Caco-2 (cell line): ENCODE results near the gene NDUFA13. TPM values are rescaled to one million over a fixed set of nuclear protein-coding genes. Genes with fewer than 3 reads are reported as not detected.
"Not testable (repeated sequence)": the region's sequence is repeated elsewhere in the genome, so short reads cannot be mapped to it uniquely, and the experiment has no call there.

Experiments
- BruUV-seq: library from RNA; stranded (reverse); fragments of 400-500 nt; replicated peaks from 2 replicates; lab custom pipeline; 2021; lab: Mats Ljungman, UMichigan
- CTCF ChIA-PET: fragments of 300-600 bp; sonication (Branson Sonifier 250); formaldehyde crosslinking; loops from one replicate; lab custom pipeline; 2022; ENCODE audit warnings: antibody characterized with exemption; lab: Charles Lee
- POLR2A ChIA-PET: fragments of 300-600 bp; sonication (Branson Sonifier 250); formaldehyde crosslinking; loops from one replicate; lab custom pipeline; 2022; ENCODE audit warnings: antibody characterized with exemption; lab: Charles Lee
- DNase-seq, 2 experiments: peaks; one replicate each; pipeline versions ENCODE4 v3.0.0 to v3.0.0-alpha.2; 2020 to 2022
- H3K27me3 ChIP-seq: replicated peaks from 2 replicates; pipeline ENCODE4 v1.6.0; 2011; ENCODE audit warnings: low read length; ENCODE audit not compliant: control insufficient read depth, insufficient read depth
- H3K36me3 ChIP-seq: 2 replicates; pipeline ENCODE4 v1.5.1; 2011; ENCODE audit warnings: low read length; ENCODE audit not compliant: control insufficient read depth, insufficient read depth
- H3K4me1 ChIP-seq: fragments of 250-450 bp; sonication (Bioruptor Pico); 2 replicates; pipeline ENCODE4 v1.5.1; 2020; ENCODE audit warnings: mild to moderate bottlenecking
- H3K4me3 ChIP-seq: 2 replicates; pipeline ENCODE4 v1.5.1; 2011; ENCODE audit warnings: low read depth, mild to moderate bottlenecking, control low read depth, low read length
- H3K9me3 ChIP-seq: fragments of 250-450 bp; sonication (Bioruptor Pico); 2 replicates; pipeline ENCODE4 v1.5.1; 2020; ENCODE audit warnings: mild to moderate bottlenecking, moderate library complexity
- H3K27ac Mint-ChIP-seq: one replicate; pipeline ENCODE4 v1.8.0; 2022; ENCODE audit warnings: mixed read lengths; ENCODE audit not compliant: unreplicated experiment
- H3K27me3 Mint-ChIP-seq: one replicate; pipeline ENCODE4 v1.8.0; 2022; ENCODE audit warnings: mixed read lengths; ENCODE audit not compliant: insufficient read depth, unreplicated experiment
- H3K36me3 Mint-ChIP-seq: one replicate; pipeline ENCODE4 v1.8.0; 2022; ENCODE audit warnings: mild to moderate bottlenecking, mixed read lengths; ENCODE audit not compliant: insufficient read depth, unreplicated experiment
- H3K4me1 Mint-ChIP-seq: one replicate; pipeline ENCODE4 v1.8.0; 2022; ENCODE audit warnings: low read depth, mixed read lengths; ENCODE audit not compliant: unreplicated experiment
- H3K4me3 Mint-ChIP-seq: one replicate; pipeline ENCODE4 v1.8.0; 2022; ENCODE audit warnings: mild to moderate bottlenecking, moderate library complexity, mixed read lengths; ENCODE audit not compliant: unreplicated experiment
- H3K9me3 Mint-ChIP-seq: one replicate; pipeline ENCODE4 v1.8.0; 2022; ENCODE audit warnings: mixed read lengths; ENCODE audit not compliant: unreplicated experiment
- CTCF ChIP-seq, 2 experiments: fragments of 200-600 bp in 1 of 2; IDR thresholded peaks; 1 replicate in 1 of 2; 2 replicates in 1 of 2; pipeline versions ENCODE4 v1.5.1 to v1.8.0; 2011 to 2022; ENCODE audit warnings: antibody characterized with exemption in 1 of 2, control low read depth in 1 of 2, inconsistent platforms in 1 of 2, low read depth in 1 of 2, low read length in 1 of 2, mild to moderate bottlenecking in 1 of 2, moderate library complexity in 1 of 2; ENCODE audit not compliant: insufficient read depth in 1 of 2, severe bottlenecking in 1 of 2, unreplicated experiment in 1 of 2
- intact Hi-C: fragments of 100-400 bp; cut with micrococcal nuclease; formaldehyde crosslinking; loops from one replicate; pipeline ENCODE4 v1.10.0; 2022; ENCODE audit not compliant: unreplicated experiment
- total RNA-seq: library from RNA; stranded (reverse); gene quantifications from 2 replicates; pipeline ENCODE4 v1.2.3, GENCODE V29; 2022

Gene NDUFA13
- total RNA-seq, 1 experiment from 2014 or later, result 355 TPM

- H3K36me3 Mint-ChIP-seq, result peaks cover 71% of the 10 kb centered on the region
- H3K9me3 Mint-ChIP-seq, result peaks cover 14% of the 10 kb centered on the region
- H3K27me3 Mint-ChIP-seq, result no peaks in the 10 kb centered on the region
- Histone ChIP-seq H3K4me1 (no peaks in the 10 kb centered on the region), H3K36me3 (peaks cover 4% of the 10 kb centered on the region; the same call in 1 of the 2 replicates), H3K4me3 (no peak overlapping the region), H3K9me3 (no peaks in the 10 kb centered on the region), H3K27me3 (no peaks in the 10 kb centered on the region)
- no peak overlapping the region for H3K27ac Mint-ChIP-seq
- ChIA-PET POLR2A (no interaction called here), CTCF (no interaction called here)
- H3K4me1 Mint-ChIP-seq, result no peaks in the 10 kb centered on the region
- no peak for DNase-seq
- intact Hi-C loops, result no loop called here
- BruUV-seq, result no TSS peak
- no peak overlapping the region for H3K4me3 Mint-ChIP-seq
- no peak for TF ChIP-seq CTCF (IDR thresholded peaks at IDR 0.05; ENCODE audit: insufficient read depth in 1 of 2, low read depth in 1 of 2, low read length in 1 of 2, severe bottlenecking in 1 of 2, unreplicated experiment in 1 of 2)
Measured at GRCh38 chr19:19471682-19472081, 44.3 kb upstream of the NDUFA13 start.

- POLR2A ChIA-PET, H3K36me3 ChIP-seq, H3K4me1 Mint-ChIP-seq, intact Hi-C loops, H3K27me3 Mint-ChIP-seq, H3K9me3 ChIP-seq, H3K4me3 Mint-ChIP-seq, H3K27ac Mint-ChIP-seq, BruUV-seq, H3K27me3 ChIP-seq, CTCF ChIA-PET, DNase-seq, H3K4me3 ChIP-seq, H3K4me1 ChIP-seq: not testable (repeated sequence)
- Mint-ChIP-seq H3K9me3 (peaks cover 14% of the 10 kb centered on the region), H3K36me3 (peaks cover 71% of the 10 kb centered on the region)
Measured at GRCh38 chr19:19472106-19472505, 43.9 kb upstream of the NDUFA13 start.

- TF ChIP-seq CTCF (IDR thresholded peaks at IDR 0.05; ENCODE audit: insufficient read depth in 1 of 2, low read depth in 1 of 2, low read length in 1 of 2, severe bottlenecking in 1 of 2, unreplicated experiment in 1 of 2), result no peak
- Histone ChIP-seq H3K36me3 (no peaks in the 10 kb centered on the region), H3K4me3 (no peak overlapping the region), H3K27me3 (no peaks in the 10 kb centered on the region), H3K4me1 (no peaks in the 10 kb centered on the region), H3K9me3 (no peaks in the 10 kb centered on the region)
- intact Hi-C loops, result no loop called here
- ChIA-PET POLR2A (no interaction called here), CTCF (interaction anchor here (0.5 to 1.0 kb wide), 4 partner anchors 15 to 525 kb away, joined by 3 to 10 read pairs (median 6); no protein-coding TSS in a partner anchor)
- no peak overlapping the region for H3K4me3 Mint-ChIP-seq
- peaks cover 10% of the 10 kb centered on the region for H3K4me1 Mint-ChIP-seq
- no peaks in the 10 kb centered on the region for H3K27me3 Mint-ChIP-seq
- DNase-seq, result no peak
- no peak overlapping the region for H3K27ac Mint-ChIP-seq
- no TSS peak for BruUV-seq
- H3K9me3 Mint-ChIP-seq, result no peaks in the 10 kb centered on the region
- peaks cover 64% of the 10 kb centered on the region for H3K36me3 Mint-ChIP-seq
Measured at GRCh38 chr19:19475015-19475765, 40.8 kb upstream of the NDUFA13 start.
